Natural killer cell treated with Interleukin-12 subunit alpha and Interleukin-12 subunit beta and Interleukin-15 and Interleukin-18, amount 100 ng/mL, for 72 hours (primary cell): ENCODE results near the gene SERP2. TPM values are rescaled to one million over a fixed set of nuclear protein-coding genes. Genes with fewer than 3 reads are reported as not detected.
A peak's percentile ranks its signal among the peaks of the same experiment; 100 is the strongest.

Source experiments
- ATAC-seq, 2 donors: fragments of 150-1000 bp; cut with Tn5 transposase in 1 of 2; sonication (Bioruptor Pico), chemical (Tn5 transposase) in 1 of 2; 2 replicates each; pipeline ENCODE4 v1.10.0; 2021
- DNase-seq: peaks from one replicate; pipeline ENCODE4 v3.0.0; 2022; ENCODE audit warnings: low spot score
- H3K27ac Mint-ChIP-seq, 2 donors: 1 replicate in 1 of 2; 2 replicates in 1 of 2; pipeline ENCODE4 v1.8.0; 2022; ENCODE audit warnings: mixed read lengths in 2 of 2, mild to moderate bottlenecking in 1 of 2, moderate library complexity in 1 of 2
- H3K27me3 Mint-ChIP-seq, 2 donors: 1 replicate in 1 of 2; 2 replicates in 1 of 2; pipeline ENCODE4 v1.8.0; 2022; ENCODE audit warnings: mixed read lengths in 2 of 2
- H3K36me3 Mint-ChIP-seq: one replicate; pipeline ENCODE4 v1.8.0; 2022; ENCODE audit warnings: mixed read lengths
- H3K4me1 Mint-ChIP-seq, 2 donors: 1 replicate in 1 of 2; 2 replicates in 1 of 2; pipeline ENCODE4 v1.8.0; 2022; ENCODE audit warnings: low read depth in 2 of 2, mixed read lengths in 2 of 2, mild to moderate bottlenecking in 1 of 2
- H3K4me3 Mint-ChIP-seq: one replicate; pipeline ENCODE4 v1.8.0; 2022; ENCODE audit warnings: mixed read lengths
- H3K9me3 Mint-ChIP-seq: 2 replicates; pipeline ENCODE4 v1.8.0; 2022; ENCODE audit warnings: mixed read lengths
- total RNA-seq, 2 donors: library from RNA; stranded (reverse); gene quantifications; one replicate each; pipeline ENCODE4 v1.2.3, GENCODE V29; 2022

SERP2 gene
- total RNA-seq, 2 donors from 2014 or later: 3.8 to 9.1 TPM

GRCh38 chr13:44347301-44347700 is 26.3 kb upstream of the SERP2 start:
- Mint-ChIP-seq H3K4me3 (no peak overlapping the region), H3K36me3 (no peaks in the 10 kb centered on the region), H3K9me3 (no peaks in the 10 kb centered on the region), H3K4me1 (peaks cover 3 to 6% of the 10 kb centered on the region in 2 donors), H3K27ac (no peak overlapping the region), H3K27me3 (peaks cover 0 to 8% of the 10 kb centered on the region in 2 donors)
- DNase-seq: no peak
- ATAC-seq: no peak

- peaks cover 0 to 8% of the 10 kb centered on the region in 2 donors for H3K27me3 Mint-ChIP-seq
- H3K4me3 Mint-ChIP-seq: no peak overlapping the region
- DNase-seq (no peak), ATAC-seq (no peak)
- no peaks in the 10 kb centered on the region for H3K36me3 Mint-ChIP-seq
- no peaks in the 10 kb centered on the region for H3K9me3 Mint-ChIP-seq
- peaks cover 9 to 13% of the 10 kb centered on the region in 2 donors for H3K4me1 Mint-ChIP-seq
- H3K27ac Mint-ChIP-seq: no peak overlapping the region
These were observed 25.7 kb upstream of the SERP2 start for GRCh38 chr13:44347949-44348348.

- Mint-ChIP-seq H3K36me3 (no peaks in the 10 kb centered on the region), H3K9me3 (no peaks in the 10 kb centered on the region), H3K4me1 (peaks cover 19 to 22% of the 10 kb centered on the region in 2 donors), H3K27ac (peak overlapping the region in 1 of 2 donors; percentile 8), H3K27me3 (no peaks in the 10 kb centered on the region), H3K4me3 (no peak overlapping the region)
- DNase-seq (no peak), ATAC-seq (no peak)
These were observed 22.7 kb upstream of the SERP2 start for GRCh38 chr13:44350775-44351504.

GRCh38 chr13:44351505-44351854 is 22.1 kb upstream of the SERP2 start:
- peaks cover 19 to 22% of the 10 kb centered on the region in 2 donors for H3K4me1 Mint-ChIP-seq
- H3K4me3 Mint-ChIP-seq: no peak overlapping the region
- no peak for DNase-seq
- ATAC-seq: no peak
- H3K36me3 Mint-ChIP-seq: no peaks in the 10 kb centered on the region
- no peak overlapping the region for H3K27ac Mint-ChIP-seq
- H3K9me3 Mint-ChIP-seq: no peaks in the 10 kb centered on the region
- H3K27me3 Mint-ChIP-seq: no peaks in the 10 kb centered on the region

- H3K4me1 Mint-ChIP-seq: peaks cover 19 to 22% of the 10 kb centered on the region in 2 donors
- no peak overlapping the region for H3K4me3 Mint-ChIP-seq
- H3K27ac Mint-ChIP-seq: peak overlapping the region; percentile 43 to 46
- H3K27me3 Mint-ChIP-seq: no peaks in the 10 kb centered on the region
- no peaks in the 10 kb centered on the region for H3K36me3 Mint-ChIP-seq
- ATAC-seq: peak in 1 of 2 donors; percentile 59
- H3K9me3 Mint-ChIP-seq: no peaks in the 10 kb centered on the region
- no peak for DNase-seq
These were observed 21.4 kb upstream of the SERP2 start for GRCh38 chr13:44352202-44352601.

- peaks cover 19 to 22% of the 10 kb centered on the region in 2 donors for H3K4me1 Mint-ChIP-seq
- ATAC-seq (peak; percentile 82 to 86), DNase-seq (no peak)
- no peaks in the 10 kb centered on the region for H3K36me3 Mint-ChIP-seq
- peaks cover 0 to 4% of the 10 kb centered on the region in 2 donors for H3K27me3 Mint-ChIP-seq
- H3K9me3 Mint-ChIP-seq: no peaks in the 10 kb centered on the region
- H3K4me3 Mint-ChIP-seq: peak overlapping the region; percentile 15
- peak overlapping the region; percentile 43 to 46 for H3K27ac Mint-ChIP-seq
These were observed 21.0 kb upstream of the SERP2 start for GRCh38 chr13:44352671-44353070.

GRCh38 chr13:44354331-44354730 is 19.3 kb upstream of the SERP2 start:
- Mint-ChIP-seq H3K4me3 (no peak overlapping the region), H3K4me1 (peaks cover 19 to 22% of the 10 kb centered on the region in 2 donors), H3K27ac (no peak overlapping the region), H3K9me3 (no peaks in the 10 kb centered on the region), H3K27me3 (peaks cover 2 to 8% of the 10 kb centered on the region in 2 donors), H3K36me3 (no peaks in the 10 kb centered on the region)
- ATAC-seq (no peak), DNase-seq (no peak)

- Mint-ChIP-seq H3K36me3 (no peaks in the 10 kb centered on the region), H3K9me3 (no peaks in the 10 kb centered on the region), H3K4me3 (no peak overlapping the region), H3K4me1 (peaks cover 19 to 22% of the 10 kb centered on the region in 2 donors), H3K27ac (no peak overlapping the region), H3K27me3 (peaks cover 2 to 8% of the 10 kb centered on the region in 2 donors)
- DNase-seq: no peak
- ATAC-seq: no peak
These were observed 18.7 kb upstream of the SERP2 start for GRCh38 chr13:44354884-44355283.

- Mint-ChIP-seq H3K4me1 (peaks cover 19 to 22% of the 10 kb centered on the region in 2 donors), H3K27ac (no peak overlapping the region), H3K27me3 (peaks cover 2 to 8% of the 10 kb centered on the region in 2 donors), H3K4me3 (no peak overlapping the region), H3K36me3 (no peaks in the 10 kb centered on the region), H3K9me3 (no peaks in the 10 kb centered on the region)
- no peak for ATAC-seq
- no peak for DNase-seq
These were observed 18.0 kb upstream of the SERP2 start for GRCh38 chr13:44355621-44356020.

GRCh38 chr13:44359983-44360375 is 13.6 kb upstream of the SERP2 start:
- H3K4me3 Mint-ChIP-seq: no peak overlapping the region
- H3K27ac Mint-ChIP-seq: no peak overlapping the region
- DNase-seq (no peak), ATAC-seq (no peak)
- peaks cover 5 to 16% of the 10 kb centered on the region in 2 donors for H3K27me3 Mint-ChIP-seq
- H3K9me3 Mint-ChIP-seq: no peaks in the 10 kb centered on the region
- no peaks in the 10 kb centered on the region for H3K4me1 Mint-ChIP-seq
- no peaks in the 10 kb centered on the region for H3K36me3 Mint-ChIP-seq

- ATAC-seq: no peak
- DNase-seq: no peak
- Mint-ChIP-seq H3K27ac (no peak overlapping the region), H3K27me3 (peaks cover 5 to 13% of the 10 kb centered on the region in 2 donors), H3K9me3 (no peaks in the 10 kb centered on the region), H3K36me3 (no peaks in the 10 kb centered on the region), H3K4me1 (no peaks in the 10 kb centered on the region), H3K4me3 (no peak overlapping the region)
These were observed 11.1 kb upstream of the SERP2 start for GRCh38 chr13:44362394-44363040.

- no peaks in the 10 kb centered on the region for H3K4me1 Mint-ChIP-seq
- DNase-seq (no peak), ATAC-seq (no peak)
- H3K36me3 Mint-ChIP-seq: no peaks in the 10 kb centered on the region
- H3K27me3 Mint-ChIP-seq: peaks cover 3 to 7% of the 10 kb centered on the region in 2 donors
- H3K9me3 Mint-ChIP-seq: no peaks in the 10 kb centered on the region
- H3K27ac Mint-ChIP-seq: no peak overlapping the region
- H3K4me3 Mint-ChIP-seq: no peak overlapping the region
These were observed 9.8 kb upstream of the SERP2 start for GRCh38 chr13:44363631-44364344.

GRCh38 chr13:44364345-44365000 is 9.2 kb upstream of the SERP2 start:
- ATAC-seq: no peak
- H3K27ac Mint-ChIP-seq: no peak overlapping the region
- no peaks in the 10 kb centered on the region for H3K36me3 Mint-ChIP-seq
- H3K4me1 Mint-ChIP-seq: peaks cover 0 to 5% of the 10 kb centered on the region in 2 donors
- H3K27me3 Mint-ChIP-seq: peaks cover 3 to 7% of the 10 kb centered on the region in 2 donors
- no peaks in the 10 kb centered on the region for H3K9me3 Mint-ChIP-seq
- DNase-seq: no peak
- no peak overlapping the region for H3K4me3 Mint-ChIP-seq
